ENCODE results near the gene PFKFB4. TPM values are rescaled to one million over a fixed set of nuclear protein-coding genes. Genes with fewer than 3 reads are reported as not detected.

Gene PFKFB4
- total and polyA plus RNA-seq, 2 experiments from 2014 or later: 8.6 to 22.9 TPM

- TF ChIP-seq ZNF462 (CRISPR knock-in tag; IDR thresholded peaks at IDR 0.05) (no peak), STAT1 (IDR thresholded peaks at IDR 0.05; ENCODE audit: unreplicated experiment) (no peak), ZNF331 (CRISPR knock-in tag; IDR thresholded peaks at IDR 0.05; ENCODE audit: low read depth) (no peak), CREB1 (CRISPR knock-in tag; IDR thresholded peaks at IDR 0.05; ENCODE audit: low read depth) (no peak)
Observed at GRCh38 chr3:48501196-48501595, 55.4 kb downstream of the PFKFB4 start (continued).

- TF ChIP-seq CTCF (conservative IDR thresholded peaks at IDR 0.05; ENCODE audit: low read depth in 2 of 2) (no peak), EZH2 (IDR thresholded peaks at IDR 0.05; ENCODE audit: low read depth, unreplicated experiment) (no peak)
- ATAC-seq: no peak
- Histone ChIP-seq H3K27ac (ENCODE audit: low read depth) (no peak overlapping the region), H3K4me2 (no peak overlapping the region), H3K4me3 (no peak overlapping the region), H2AFZ (no peak overlapping the region), H4K20me1 (replicated peaks; ENCODE audit: insufficient read depth) (no peaks in the 10 kb centered on the region), H3K4me1 (ENCODE audit: insufficient read depth) (peaks cover 18% of the 10 kb centered on the region), H3K27me3 (ENCODE audit: insufficient read depth) (no peaks in the 10 kb centered on the region), H3K36me3 (ENCODE audit: insufficient read depth) (peaks cover 7% of the 10 kb centered on the region; the same call in 1 of the 2 replicates), H3K79me2 (replicated peaks; ENCODE audit: insufficient read depth) (peaks cover 5% of the 10 kb centered on the region; the same call in 1 of the 2 replicates), H3K9me2 (ENCODE audit: insufficient read depth) (no peaks in the 10 kb centered on the region), H3F3A (replicated peaks; ENCODE audit: low read depth) (no peaks in the 10 kb centered on the region)
- Mint-ChIP-seq H3K36me3 (ENCODE audit: low read depth) (peaks cover 28% of the 10 kb centered on the region), H3K27ac (no peak overlapping the region; the same call in 1 of the 2 replicates), H3K4me3 (no peak overlapping the region), H3K27me3 (ENCODE audit: insufficient read depth, low read depth, poor library complexity) (peaks cover 14% of the 10 kb centered on the region), H3K9me3 (peaks cover 7% of the 10 kb centered on the region; the same call in 2 of the 3 replicates), H3K4me1 (peaks cover 20% of the 10 kb centered on the region)
- DNase-seq (ENCODE audit: low spot score): no peak
Observed at GRCh38 chr3:48500656-48501055, 55.9 kb downstream of the PFKFB4 start.
